Body of pancreas (tissue), 4 donors: ENCODE data around the gene BNIPL. TPM values are rescaled to one million over a fixed set of nuclear protein-coding genes. Genes with fewer than 3 reads are reported as not detected.

Experiments
- ATAC-seq: fragments of 150-250 bp; one replicate; pipeline ENCODE4 v1.9.1; 2016
- DNase-seq, 4 donors: peaks; one replicate each; pipeline ENCODE4 v3.0.0-alpha.2; 2019
- H3K27ac ChIP-seq, 4 donors: fragments of 200-600 bp; sonication (generic); 1 replicate in 3 of 4; 2 replicates in 1 of 4; pipeline versions ENCODE4 v1.5.1 to v1.6.1; 2016 to 2019; ENCODE audit warnings: mild to moderate bottlenecking in 1 of 4, mixed read lengths in 1 of 4, moderate library complexity in 1 of 4
- H3K27me3 ChIP-seq, 2 donors: fragments of 200-600 bp; sonication (generic); one replicate each; pipeline ENCODE4 v1.6.0; 2016; ENCODE audit warnings: mild to moderate bottlenecking in 1 of 2
- H3K36me3 ChIP-seq, 2 donors: fragments of 200-600 bp; sonication (generic); replicated peaks in 1 of 2; 2 replicates each; pipeline ENCODE4 v1.5.1; 2016; ENCODE audit warnings: low read depth in 2 of 2; ENCODE audit not compliant: insufficient read depth in 1 of 2
- H3K4me1 ChIP-seq: fragments of 200-600 bp; sonication (generic); one replicate; pipeline ENCODE4 v1.6.0; 2016
- H3K4me3 ChIP-seq, 2 donors: fragments of 200-600 bp; sonication (generic); 1 replicate in 1 of 2; 2 replicates in 1 of 2; pipeline ENCODE4 v1.5.1; 2016 to 2019
- H3K9me3 ChIP-seq, 3 donors: fragments of 200-600 bp; sonication (generic); 1 replicate in 2 of 3; 2 replicates in 1 of 3; pipeline ENCODE4 v1.5.1; 2016
- POLR2A ChIP-seq, 3 donors: fragments of 450-650 bp; IDR thresholded peaks; one replicate each; pipeline ENCODE4 v1.6.1; 2016; ENCODE audit warnings: antibody characterized with exemption in 3 of 3, mild to moderate bottlenecking in 2 of 3
- WGBS, 2 donors: methylation state at CpG; one replicate each; pipeline ENCODE4 v1.1.5; 2017; 5-methylcytosine and 5-hydroxymethylcytosine counted together
- intact Hi-C: fragments of 100-400 bp; cut with DNase I; formaldehyde crosslinking; loops from one replicate; pipeline ENCODE4 v1.15.1; 2023
- total RNA-seq, 2 donors: library from RNA; depleted of rRNA; stranded (reverse); fragments of >200 nt; gene quantifications; one replicate each; pipeline ENCODE4 v1.1.0, GENCODE V29; 2016
- TF ChIP-seq, protein P1 (sequence below), 7 experiments: fragments of 450-650 bp in 4 of 7; fragments of 200-600 bp in 3 of 7; sonication (generic) in 3 of 7; IDR thresholded peaks; one replicate each; pipeline ENCODE4 v1.5.1; 2016 to 2019; ENCODE audit warnings: antibody characterized with exemption in 7 of 7

BNIPL gene
- total RNA-seq, 2 donors from 2014 or later = 0.26 TPM; not detected in 1

- Histone ChIP-seq H3K36me3 (peaks cover 15 to 33% of the 10 kb centered on the region in 2 donors), H3K9me3 (no peaks in the 10 kb centered on the region), H3K27ac (peak overlapping the region in 2 of 4 donors; percentile 7 to 24), H3K27me3 (no peaks in the 10 kb centered on the region), H3K4me3 (no peak overlapping the region), H3K4me1 (peaks cover 15% of the 10 kb centered on the region)
- TF ChIP-seq POLR2A (IDR thresholded peaks at IDR 0.05) = no peak
- TF ChIP-seq, protein P1, sequence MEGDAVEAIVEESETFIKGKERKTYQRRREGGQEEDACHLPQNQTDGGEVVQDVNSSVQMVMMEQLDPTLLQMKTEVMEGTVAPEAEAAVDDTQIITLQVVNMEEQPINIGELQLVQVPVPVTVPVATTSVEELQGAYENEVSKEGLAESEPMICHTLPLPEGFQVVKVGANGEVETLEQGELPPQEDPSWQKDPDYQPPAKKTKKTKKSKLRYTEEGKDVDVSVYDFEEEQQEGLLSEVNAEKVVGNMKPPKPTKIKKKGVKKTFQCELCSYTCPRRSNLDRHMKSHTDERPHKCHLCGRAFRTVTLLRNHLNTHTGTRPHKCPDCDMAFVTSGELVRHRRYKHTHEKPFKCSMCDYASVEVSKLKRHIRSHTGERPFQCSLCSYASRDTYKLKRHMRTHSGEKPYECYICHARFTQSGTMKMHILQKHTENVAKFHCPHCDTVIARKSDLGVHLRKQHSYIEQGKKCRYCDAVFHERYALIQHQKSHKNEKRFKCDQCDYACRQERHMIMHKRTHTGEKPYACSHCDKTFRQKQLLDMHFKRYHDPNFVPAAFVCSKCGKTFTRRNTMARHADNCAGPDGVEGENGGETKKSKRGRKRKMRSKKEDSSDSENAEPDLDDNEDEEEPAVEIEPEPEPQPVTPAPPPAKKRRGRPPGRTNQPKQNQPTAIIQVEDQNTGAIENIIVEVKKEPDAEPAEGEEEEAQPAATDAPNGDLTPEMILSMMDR (IDR thresholded peaks at IDR 0.05) = peak; percentile 66 to 91 (median 73)
- intact Hi-C loops = no loop called here
- ATAC-seq (no peak), DNase-seq (peak; percentile 35 to 51 (median 43))
- WGBS, 2 donors = 50 to 52% methylated on average over 9 of the region's 9 CpGs
These were observed 40.5 kb upstream of the BNIPL start for GRCh38 chr1:150995896-150996295.

GRCh38 chr1:150997126-150997872, 39.1 kb upstream of the BNIPL start:
- Histone ChIP-seq H3K27me3 (no peaks in the 10 kb centered on the region), H3K36me3 (peaks cover 15 to 33% of the 10 kb centered on the region in 2 donors), H3K4me1 (peaks cover 26% of the 10 kb centered on the region), H3K4me3 (no peak overlapping the region), H3K9me3 (no peaks in the 10 kb centered on the region), H3K27ac (peak overlapping the region in 1 of 4 donors; percentile 10)
- intact Hi-C loops = no loop called here
- ATAC-seq (no peak), DNase-seq (no peak)
- no peak for TF ChIP-seq POLR2A (IDR thresholded peaks at IDR 0.05)
- TF ChIP-seq, protein P1 (IDR thresholded peaks at IDR 0.05) = no peak
- WGBS, 2 donors = 86 to 88% methylated on average over 15 to 19 of the region's 20 CpGs

GRCh38 chr1:150997949-150998348, 38.4 kb upstream of the BNIPL start:
- no peaks in the 10 kb centered on the region for H3K9me3 ChIP-seq
- H3K4me3 ChIP-seq = no peak overlapping the region
- WGBS, 2 donors = 63 to 79% methylated on average over 4 to 5 of the region's 5 CpGs
- ATAC-seq (no peak), DNase-seq (no peak)
- intact Hi-C loops = no loop called here
- no peak overlapping the region for H3K27ac ChIP-seq
- H3K27me3 ChIP-seq = no peaks in the 10 kb centered on the region
- peaks cover 29% of the 10 kb centered on the region for H3K4me1 ChIP-seq
- no peak for TF ChIP-seq POLR2A (IDR thresholded peaks at IDR 0.05)
- TF ChIP-seq, protein P1 (IDR thresholded peaks at IDR 0.05) = no peak
- peaks cover 15 to 33% of the 10 kb centered on the region in 2 donors for H3K36me3 ChIP-seq

- H3K36me3 ChIP-seq = peaks cover 15 to 33% of the 10 kb centered on the region in 2 donors
- intact Hi-C loops = no loop called here
- peaks cover 41% of the 10 kb centered on the region for H3K4me1 ChIP-seq
- ATAC-seq (no peak), DNase-seq (no peak)
- WGBS, 2 donors = 54 to 78% methylated on average over 14 to 17 of the region's 17 CpGs
- no peaks in the 10 kb centered on the region for H3K9me3 ChIP-seq
- H3K27ac ChIP-seq = no peak overlapping the region
- H3K4me3 ChIP-seq = no peak overlapping the region
- H3K27me3 ChIP-seq = no peaks in the 10 kb centered on the region
- TF ChIP-seq POLR2A (IDR thresholded peaks at IDR 0.05) = no peak
- TF ChIP-seq, protein P1 (IDR thresholded peaks at IDR 0.05) = no peak
These were observed 37.2 kb upstream of the BNIPL start for GRCh38 chr1:150999051-150999674.
